DND-41 (cell line): ENCODE data around the gene CIBAR2.

Experiments used
- ATAC-seq: fragments of 200-7000 bp; cut with Tn5 transposase; 3 replicates; pipeline ENCODE4 v1.9.1; 2021; ENCODE audit warnings: low read depth; ENCODE audit not compliant: insufficient read depth
- DNase-seq: peaks from one replicate; pipeline ENCODE4 v3.0.0-alpha.2; 2020
- H2AFZ ChIP-seq: 2 replicates; pipeline ENCODE4 v1.6.0; 2012; ENCODE audit warnings: low read depth, low read length
- H3K27ac ChIP-seq: 2 replicates; pipeline ENCODE4 v1.5.1; 2012; ENCODE audit warnings: low read length, inconsistent platforms
- H3K27me3 ChIP-seq: fragments of 200-600 bp; sonication (generic); 2 replicates; pipeline ENCODE4 v1.6.0; 2012; ENCODE audit warnings: low read length, mild to moderate bottlenecking, inconsistent platforms; ENCODE audit not compliant: insufficient read depth, poor library complexity
- H3K36me3 ChIP-seq: 2 replicates; pipeline ENCODE4 v1.5.1; 2012; ENCODE audit warnings: low read length, inconsistent platforms; ENCODE audit not compliant: insufficient read depth
- H3K4me1 ChIP-seq: 2 replicates; pipeline ENCODE4 v1.5.1; 2012; ENCODE audit warnings: mild to moderate bottlenecking, low read length; ENCODE audit not compliant: insufficient read depth
- H3K4me2 ChIP-seq: 2 replicates; pipeline ENCODE4 v1.6.0; 2012; ENCODE audit warnings: mild to moderate bottlenecking, moderate library complexity, low read length, inconsistent platforms; ENCODE audit not compliant: insufficient read depth
- H3K4me3 ChIP-seq, 2 experiments: fragments of 200-600 bp in 1 of 2; shearing (Covaris generic) in 1 of 2; 2 replicates each; pipeline ENCODE4 v1.5.1; 2012 to 2016; ENCODE audit warnings: inconsistent platforms in 2 of 2, low read length in 2 of 2, mild to moderate bottlenecking in 2 of 2, low read depth in 1 of 2, moderate library complexity in 1 of 2
- H3K79me2 ChIP-seq: 2 replicates; pipeline ENCODE4 v1.6.0; 2012; ENCODE audit warnings: low read length, inconsistent platforms; ENCODE audit not compliant: insufficient read depth
- H3K9ac ChIP-seq: 2 replicates; pipeline ENCODE4 v1.6.0; 2012; ENCODE audit warnings: low read depth, mild to moderate bottlenecking, inconsistent platforms, low read length, moderate library complexity
- H3K9me3 ChIP-seq: 2 replicates; pipeline ENCODE4 v1.5.1; 2012; ENCODE audit warnings: low read length, moderate library complexity, mild to moderate bottlenecking, inconsistent platforms; ENCODE audit not compliant: insufficient read depth, severe bottlenecking
- H4K20me1 ChIP-seq: 2 replicates; pipeline ENCODE4 v1.6.0; 2012; ENCODE audit warnings: low read length; ENCODE audit not compliant: insufficient read depth
- CTCF ChIP-seq: IDR thresholded peaks from 2 replicates; pipeline ENCODE4 v1.5.1; 2012; ENCODE audit warnings: borderline replicate concordance, low read length, moderate library complexity, mild to moderate bottlenecking; ENCODE audit not compliant: poor library complexity, severe bottlenecking; ENCODE audit errors: extremely low read depth
- EZH2 ChIP-seq: IDR thresholded peaks from 3 replicates; pipeline ENCODE4 v1.6.1; 2012; ENCODE audit warnings: borderline replicate concordance, low read depth, mild to moderate bottlenecking, moderate library complexity, low read length, inconsistent platforms; ENCODE audit not compliant: severe bottlenecking

Gene CIBAR2

GRCh38 chr16:85062845-85063244 lies 49.4 kb downstream of the CIBAR2 start:
- Histone ChIP-seq H3K27ac (no peak overlapping the region), H2AFZ (no peak overlapping the region), H3K4me2 (no peak overlapping the region), H3K27me3 (no peaks in the 10 kb centered on the region), H3K4me3 (no peak overlapping the region), H4K20me1 (no peaks in the 10 kb centered on the region), H3K79me2 (no peaks in the 10 kb centered on the region), H3K36me3 (no peaks in the 10 kb centered on the region), H3K4me1 (no peaks in the 10 kb centered on the region), H3K9me3 (no peaks in the 10 kb centered on the region), H3K9ac (no peak overlapping the region)
- ATAC-seq (no peak), DNase-seq (no peak)
- TF ChIP-seq CTCF: no peak
- TF ChIP-seq EZH2: no peak

- Histone ChIP-seq H3K9me3 (no peaks in the 10 kb centered on the region), H3K79me2 (no peaks in the 10 kb centered on the region), H3K27ac (no peak overlapping the region), H3K4me2 (no peak overlapping the region), H3K36me3 (no peaks in the 10 kb centered on the region), H2AFZ (no peak overlapping the region), H3K4me1 (no peaks in the 10 kb centered on the region), H3K27me3 (no peaks in the 10 kb centered on the region), H4K20me1 (no peaks in the 10 kb centered on the region), H3K4me3 (no peak overlapping the region), H3K9ac (no peak overlapping the region)
- DNase-seq (no peak), ATAC-seq (no peak)
- TF ChIP-seq CTCF: no peak
- TF ChIP-seq EZH2: no peak
Observed at GRCh38 chr16:85062323-85062722, 49.9 kb downstream of the CIBAR2 start.

- Histone ChIP-seq H3K4me1 (peaks cover 5% of the 10 kb centered on the region), H3K4me2 (no peak overlapping the region), H3K9me3 (no peaks in the 10 kb centered on the region), H3K79me2 (no peaks in the 10 kb centered on the region), H3K9ac (no peak overlapping the region), H3K27ac (no peak overlapping the region), H3K27me3 (no peaks in the 10 kb centered on the region), H4K20me1 (no peaks in the 10 kb centered on the region), H2AFZ (no peak overlapping the region), H3K36me3 (no peaks in the 10 kb centered on the region), H3K4me3 (no peak overlapping the region)
- DNase-seq (no peak), ATAC-seq (no peak)
- TF ChIP-seq CTCF (no peak), EZH2 (no peak)
Observed at GRCh38 chr16:85061566-85061965, 50.7 kb downstream of the CIBAR2 start.

- Histone ChIP-seq H3K4me1 (peaks cover 26% of the 10 kb centered on the region), H3K27me3 (no peaks in the 10 kb centered on the region), H3K9me3 (no peaks in the 10 kb centered on the region), H3K36me3 (no peaks in the 10 kb centered on the region), H2AFZ (no peak overlapping the region), H3K4me3 (no peak overlapping the region), H4K20me1 (no peaks in the 10 kb centered on the region), H3K27ac (no peak overlapping the region), H3K4me2 (no peak overlapping the region), H3K79me2 (no peaks in the 10 kb centered on the region), H3K9ac (no peak overlapping the region)
- no peak for ATAC-seq
- no peak for TF ChIP-seq CTCF
- TF ChIP-seq EZH2: no peak
- no peak for DNase-seq
Observed at GRCh38 chr16:85058909-85059308, 53.4 kb downstream of the CIBAR2 start.
